CD1c-positive myeloid dendritic cell (primary cell): ENCODE results near the gene PRRC2B.

Experiments
- DNase-seq: peaks from one replicate; pipeline ENCODE4 v3.0.0-alpha.2; 2016; ENCODE audit errors: extremely low spot score

The PRRC2B gene

GRCh38 chr9:131485728-131486422 lies 92.0 kb downstream of the PRRC2B start:
- DNase-seq: no peak

DNA sequence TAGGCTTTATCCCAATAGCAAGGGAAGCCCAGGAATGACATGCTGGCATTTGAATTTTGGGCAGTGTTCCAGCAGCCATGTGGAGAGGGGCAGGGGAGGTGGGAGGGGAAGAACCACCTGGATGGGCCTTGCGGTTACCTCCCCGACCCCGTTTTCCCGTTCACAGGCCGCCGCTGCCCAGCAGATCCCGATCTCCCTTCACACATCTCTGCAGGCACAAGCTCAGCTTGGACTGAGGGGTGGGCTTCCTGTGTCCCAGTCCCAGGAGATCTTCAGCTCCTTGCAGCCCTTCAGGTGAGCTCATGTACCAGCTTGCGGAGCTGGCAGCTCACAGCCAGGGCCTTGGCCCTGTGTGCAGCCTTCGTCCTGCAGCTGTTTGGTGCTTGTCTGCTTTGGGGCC lies 93.1 kb downstream of the PRRC2B start:
- no peak for DNase-seq

GRCh38 chr9:131487621-131488031 lies 93.7 kb downstream of the PRRC2B start:
- no peak for DNase-seq

- DNase-seq: no peak
These were observed 96.6 kb downstream of the PRRC2B start for GRCh38 chr9:131490514-131490913.

- DNase-seq: no peak
These were observed 97.3 kb downstream of the PRRC2B start for GRCh38 chr9:131491001-131491710.

DNA sequence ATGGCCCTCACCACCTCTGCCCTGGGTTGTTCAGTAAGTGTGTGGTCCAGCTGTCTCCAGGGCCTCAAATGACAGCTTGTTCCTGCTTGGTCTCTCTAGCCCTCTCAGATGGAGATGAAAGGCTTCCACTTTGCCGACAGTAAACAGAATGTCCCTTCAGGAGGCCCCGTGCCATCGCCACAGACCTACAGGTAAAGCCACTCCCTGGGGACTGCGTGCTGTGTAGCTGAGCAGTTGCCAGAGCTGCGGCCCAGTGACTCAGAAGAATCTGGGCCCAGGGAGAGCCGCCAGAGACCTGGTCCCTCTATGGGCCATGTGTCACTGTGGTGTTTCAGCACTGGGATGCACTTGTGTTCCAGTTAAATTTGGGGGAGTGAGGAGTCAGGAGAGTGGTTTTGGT lies 98.2 kb downstream of the PRRC2B start:
- DNase-seq: no peak

- no peak for DNase-seq
These were observed 100.5 kb downstream of the PRRC2B start for GRCh38 chr9:131494296-131494870.

- no peak for DNase-seq
These were observed 101.9 kb downstream of the PRRC2B start for GRCh38 chr9:131495785-131496184.

DNA sequence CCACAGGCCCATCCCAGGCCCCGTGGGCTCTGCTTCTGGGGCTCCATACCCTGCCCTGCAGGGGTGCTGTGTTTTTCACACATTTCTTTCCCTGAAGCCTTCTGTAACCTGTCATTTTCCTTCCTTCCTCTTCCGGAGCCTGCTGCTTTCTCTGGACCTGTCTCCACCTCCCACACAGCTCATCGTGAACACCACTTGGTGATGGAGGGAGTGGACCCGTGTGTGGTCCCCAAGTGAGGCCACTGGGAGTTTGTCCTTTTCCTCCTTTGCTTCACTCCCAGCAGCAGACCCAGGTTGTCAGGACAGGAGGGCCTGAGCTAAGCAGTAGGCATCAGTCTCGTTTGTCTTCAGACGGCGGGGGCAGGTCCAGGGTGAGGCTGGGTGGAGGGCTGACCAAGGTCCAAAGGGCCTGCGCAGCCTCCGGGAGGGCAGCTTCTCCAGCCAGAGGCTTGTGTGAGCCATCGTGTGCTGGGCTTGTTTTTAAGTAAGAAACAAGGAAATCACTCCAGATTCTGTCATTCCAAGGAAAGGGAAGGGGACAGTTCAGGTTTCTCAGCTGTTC lies 103.0 kb downstream of the PRRC2B start:
- no peak for DNase-seq

GRCh38 chr9:131499254-131499767 lies 105.4 kb downstream of the PRRC2B start:
- DNase-seq: no peak

GRCh38 chr9:131500377-131500776 lies 106.5 kb downstream of the PRRC2B start:
- DNase-seq: no peak

DNA sequence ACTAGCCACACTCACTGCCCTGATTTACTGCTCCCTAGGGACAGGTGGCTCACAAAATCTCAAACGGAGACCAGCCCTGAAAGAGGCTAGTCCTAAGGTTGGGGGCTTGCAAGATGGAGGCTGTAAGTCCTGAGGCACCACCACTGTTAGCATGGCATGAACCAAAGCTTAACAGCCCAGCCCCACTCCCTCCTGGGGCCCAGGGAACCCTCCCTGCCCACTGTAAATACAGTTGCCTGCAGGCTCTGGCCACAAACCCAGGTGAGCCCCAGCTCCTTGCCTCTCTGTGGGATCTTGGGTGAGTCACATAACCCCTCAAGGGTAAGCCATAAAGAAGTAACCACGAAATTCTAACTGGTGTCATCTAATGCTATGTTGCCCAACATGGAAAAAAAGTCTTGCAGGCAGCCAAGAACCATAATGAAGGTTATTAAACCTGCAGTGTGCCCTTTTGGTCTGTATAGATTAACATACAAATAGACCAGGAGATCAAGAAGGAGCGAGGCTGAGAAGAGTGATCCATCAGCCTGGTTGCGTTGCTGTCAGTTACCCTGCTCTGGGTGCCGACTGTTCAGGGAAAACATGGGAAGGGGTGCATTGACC lies 107.2 kb downstream of the PRRC2B start:
- no peak for DNase-seq

GRCh38 chr9:131502781-131503625 lies 109.1 kb downstream of the PRRC2B start, which contains the start of gene POMT1:
Gene POMT1, plus strand, starts transcription at chr9:131502918. Its CDS starts 1,301 bp downstream, at chr9:131504219.
- DNase-seq: peak; percentile 92

- no peak for DNase-seq
These were observed 110.0 kb downstream of the PRRC2B start for GRCh38 chr9:131503626-131504465.

GRCh38 chr9:131505012-131505411 lies 111.1 kb downstream of the PRRC2B start:
- DNase-seq: no peak

DNA sequence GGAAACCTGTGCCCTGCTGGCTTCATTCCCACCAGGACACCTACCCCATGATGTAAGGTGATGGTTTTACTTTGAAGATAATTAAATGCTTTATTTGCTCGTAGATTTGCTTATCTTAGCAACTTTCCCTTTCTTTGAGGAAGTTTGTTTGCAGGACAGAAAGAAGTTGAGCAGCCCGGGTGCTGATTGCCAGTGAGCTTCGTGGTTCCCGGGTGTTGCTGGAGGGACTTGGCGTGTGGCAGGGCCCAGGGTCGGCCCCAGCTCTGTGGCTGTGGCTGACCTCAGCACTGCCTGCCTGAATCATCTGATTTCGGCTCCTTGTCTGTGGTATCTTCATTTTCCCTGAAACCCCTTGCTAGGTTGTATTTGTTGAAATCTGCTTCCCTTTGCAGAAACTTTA lies 117.5 kb downstream of the PRRC2B start:
- no peak for DNase-seq

- DNase-seq: no peak
These were observed 118.0 kb downstream of the PRRC2B start for GRCh38 chr9:131511880-131512279.

DNA sequence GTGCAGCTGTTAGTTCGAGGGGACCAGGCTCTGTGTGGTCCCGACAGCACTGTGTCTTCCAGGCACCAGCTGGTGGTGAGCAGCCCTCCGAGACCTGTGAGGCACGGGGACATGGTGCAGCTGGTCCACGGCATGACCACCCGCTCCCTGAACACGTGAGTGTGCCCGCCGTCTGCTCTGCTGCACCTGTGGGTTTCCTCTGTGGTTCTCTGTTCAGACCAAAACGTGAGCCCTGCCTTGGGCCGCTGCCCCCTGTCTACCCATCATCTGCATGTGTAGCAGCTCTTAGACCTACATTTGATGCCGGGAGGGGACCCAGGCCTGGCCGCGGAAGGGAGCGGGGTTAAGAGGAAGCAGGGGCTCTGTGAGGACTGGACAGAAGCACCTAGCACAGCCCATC lies 119.3 kb downstream of the PRRC2B start:
- DNase-seq: no peak

DNA sequence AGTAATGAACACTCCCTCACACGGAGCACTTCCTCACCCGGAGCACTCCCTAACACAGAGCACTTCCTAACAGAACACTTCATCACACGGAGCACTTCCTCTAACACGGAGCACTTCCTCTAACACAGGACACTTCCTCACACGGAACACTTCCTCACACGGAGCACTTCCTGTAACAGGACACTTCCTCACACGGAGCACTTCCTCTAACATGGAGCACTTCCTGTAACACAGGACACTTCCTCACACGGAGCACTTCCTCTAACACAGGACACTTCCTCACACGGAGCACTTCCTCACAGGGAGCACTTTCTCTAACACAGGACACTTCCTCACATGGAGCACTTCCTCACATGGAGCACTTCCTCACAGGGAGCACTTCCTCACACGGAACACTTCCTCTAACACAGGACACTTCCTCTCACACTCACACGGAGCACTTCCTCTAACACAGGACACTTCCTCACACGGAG lies 121.7 kb downstream of the PRRC2B start:
- DNase-seq: peak; percentile 32

DNA sequence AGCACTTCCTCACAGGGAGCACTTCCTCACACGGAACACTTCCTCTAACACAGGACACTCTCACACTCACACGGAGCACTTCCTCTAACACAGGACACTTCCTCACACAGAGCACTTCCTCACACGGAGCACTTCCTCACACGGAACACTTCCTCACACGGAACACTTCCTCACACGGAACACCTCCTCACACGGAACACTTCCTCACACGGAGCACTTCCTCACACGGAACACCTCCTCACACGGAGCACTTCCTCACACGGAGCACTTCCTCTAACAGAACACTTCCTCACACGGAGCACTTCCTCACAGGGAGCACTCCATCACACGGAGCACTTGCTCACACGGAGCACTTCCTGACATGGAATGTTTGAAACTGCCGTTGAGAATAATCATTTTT lies 122.2 kb downstream of the PRRC2B start:
- peak; percentile 69 for DNase-seq
